GM23338 (cell line): Measurements from ENCODE around the gene SLC24A4.
A peak's percentile ranks its signal among the peaks of the same experiment; 100 is the strongest.

Source experiments
- CTCF ChIP-seq, 2 experiments: fragments of 200-600 bp in 1 of 2; sonication (generic) in 1 of 2; conservative IDR thresholded peaks; 2 replicates each; pipeline versions ENCODE4 v1.5.1 to v1.6.1; 2016 to 2017; ENCODE audit warnings: antibody characterized with exemption in 2 of 2, low read depth in 2 of 2, mild to moderate bottlenecking in 2 of 2, moderate library complexity in 1 of 2
- EZH2 ChIP-seq: fragments of 200-600 bp; sonication (generic); IDR thresholded peaks from one replicate; pipeline ENCODE4 v1.8.0; 2017; ENCODE audit warnings: antibody characterized with exemption, mild to moderate bottlenecking, low read depth; ENCODE audit not compliant: unreplicated experiment
- JUNB ChIP-seq: IDR thresholded peaks from one replicate; pipeline ENCODE4 v1.6.1; 2016; ENCODE audit warnings: antibody characterized with exemption; ENCODE audit not compliant: unreplicated experiment
- REST ChIP-seq: IDR thresholded peaks from one replicate; pipeline ENCODE4 v1.6.1; 2018; ENCODE audit warnings: antibody characterized with exemption; ENCODE audit not compliant: unreplicated experiment

GRCh38 chr14:92323916-92324818, 1.2 kb downstream of the SLC24A4 start:
- peak; percentile 82 for TF ChIP-seq EZH2
- no peak for TF ChIP-seq JUNB
- TF ChIP-seq CTCF (conservative IDR thresholded peaks at IDR 0.05; ENCODE audit: low read depth in 2 of 2) = no peak
- TF ChIP-seq REST = no peak
